GM13976 (cell line): ENCODE measurements around the gene CCDC27.

ENCODE experiments used
- DNase-seq: peaks from one replicate; pipeline ENCODE4 v3.0.0; 2012; ENCODE audit warnings: low spot score
- in situ Hi-C: fragments of 300-500 bp; cut with MboI; formaldehyde crosslinking; loops from one replicate; pipeline ENCODE4 v1.12.0; 2022; ENCODE audit warnings: low sequenced_read_pairs, mixed read lengths, inconsistent platforms; ENCODE audit not compliant: unreplicated experiment
- TF ChIP-seq, protein P1 (sequence below): IDR thresholded peaks from 2 replicates; pipeline ENCODE4 v1.5.1; 2012; ENCODE audit warnings: borderline replicate concordance, mild to moderate bottlenecking; ENCODE audit not compliant: insufficient read depth; ENCODE audit errors: extremely low read depth, missing control alignments, control extremely low read depth

Gene CCDC27

GRCh38 chr1:3707298-3707938, 44.8 kb upstream of the CCDC27 start:
- in situ Hi-C loops: no loop called here
- TF ChIP-seq, protein P1, sequence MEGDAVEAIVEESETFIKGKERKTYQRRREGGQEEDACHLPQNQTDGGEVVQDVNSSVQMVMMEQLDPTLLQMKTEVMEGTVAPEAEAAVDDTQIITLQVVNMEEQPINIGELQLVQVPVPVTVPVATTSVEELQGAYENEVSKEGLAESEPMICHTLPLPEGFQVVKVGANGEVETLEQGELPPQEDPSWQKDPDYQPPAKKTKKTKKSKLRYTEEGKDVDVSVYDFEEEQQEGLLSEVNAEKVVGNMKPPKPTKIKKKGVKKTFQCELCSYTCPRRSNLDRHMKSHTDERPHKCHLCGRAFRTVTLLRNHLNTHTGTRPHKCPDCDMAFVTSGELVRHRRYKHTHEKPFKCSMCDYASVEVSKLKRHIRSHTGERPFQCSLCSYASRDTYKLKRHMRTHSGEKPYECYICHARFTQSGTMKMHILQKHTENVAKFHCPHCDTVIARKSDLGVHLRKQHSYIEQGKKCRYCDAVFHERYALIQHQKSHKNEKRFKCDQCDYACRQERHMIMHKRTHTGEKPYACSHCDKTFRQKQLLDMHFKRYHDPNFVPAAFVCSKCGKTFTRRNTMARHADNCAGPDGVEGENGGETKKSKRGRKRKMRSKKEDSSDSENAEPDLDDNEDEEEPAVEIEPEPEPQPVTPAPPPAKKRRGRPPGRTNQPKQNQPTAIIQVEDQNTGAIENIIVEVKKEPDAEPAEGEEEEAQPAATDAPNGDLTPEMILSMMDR: no peak
- DNase-seq: no peak

- in situ Hi-C loops: no loop called here
- DNase-seq: no peak
- TF ChIP-seq, protein P1: no peak
Observed at GRCh38 chr1:3707939-3708328, 44.3 kb upstream of the CCDC27 start.

GRCh38 chr1:3708791-3709190, 43.5 kb upstream of the CCDC27 start:
- no peak for DNase-seq
- TF ChIP-seq, protein P1: no peak
- in situ Hi-C loops: no loop called here

- in situ Hi-C loops: no loop called here
- TF ChIP-seq, protein P1: no peak
Observed at GRCh38 chr1:3710251-3710650, 42.0 kb upstream of the CCDC27 start.

GRCh38 chr1:3711381-3711779, 40.9 kb upstream of the CCDC27 start:
- TF ChIP-seq, protein P1: no peak
- in situ Hi-C loops: no loop called here
- DNase-seq: no peak

More at GRCh38 chr1:3710251-3710650, 42.0 kb upstream of the CCDC27 start:
- DNase-seq: no peak

- in situ Hi-C loops: no loop called here
- TF ChIP-seq, protein P1: no peak
- DNase-seq: no peak
Observed at GRCh38 chr1:3711780-3712451, 40.3 kb upstream of the CCDC27 start.
